AG09309 (cell line): ENCODE results near the gene RAI14.

Experiments
- DNase-seq: peaks from one replicate; pipeline ENCODE4 v3.0.0-alpha.2; 2010; ENCODE audit warnings: low read depth
- H3K4me3 ChIP-seq: 2 replicates; pipeline ENCODE4 v1.5.1; 2011; ENCODE audit warnings: mild to moderate bottlenecking, low read depth, low read length, moderate library complexity; ENCODE audit not compliant: control insufficient read depth
- TF ChIP-seq, protein P1 (sequence below): IDR thresholded peaks from 2 replicates; pipeline ENCODE4 v1.5.1; 2011; ENCODE audit warnings: mild to moderate bottlenecking, low read depth, low read length, inconsistent platforms; ENCODE audit not compliant: insufficient read depth, control insufficient read depth; ENCODE audit errors: missing control alignments

The RAI14 gene

DNA sequence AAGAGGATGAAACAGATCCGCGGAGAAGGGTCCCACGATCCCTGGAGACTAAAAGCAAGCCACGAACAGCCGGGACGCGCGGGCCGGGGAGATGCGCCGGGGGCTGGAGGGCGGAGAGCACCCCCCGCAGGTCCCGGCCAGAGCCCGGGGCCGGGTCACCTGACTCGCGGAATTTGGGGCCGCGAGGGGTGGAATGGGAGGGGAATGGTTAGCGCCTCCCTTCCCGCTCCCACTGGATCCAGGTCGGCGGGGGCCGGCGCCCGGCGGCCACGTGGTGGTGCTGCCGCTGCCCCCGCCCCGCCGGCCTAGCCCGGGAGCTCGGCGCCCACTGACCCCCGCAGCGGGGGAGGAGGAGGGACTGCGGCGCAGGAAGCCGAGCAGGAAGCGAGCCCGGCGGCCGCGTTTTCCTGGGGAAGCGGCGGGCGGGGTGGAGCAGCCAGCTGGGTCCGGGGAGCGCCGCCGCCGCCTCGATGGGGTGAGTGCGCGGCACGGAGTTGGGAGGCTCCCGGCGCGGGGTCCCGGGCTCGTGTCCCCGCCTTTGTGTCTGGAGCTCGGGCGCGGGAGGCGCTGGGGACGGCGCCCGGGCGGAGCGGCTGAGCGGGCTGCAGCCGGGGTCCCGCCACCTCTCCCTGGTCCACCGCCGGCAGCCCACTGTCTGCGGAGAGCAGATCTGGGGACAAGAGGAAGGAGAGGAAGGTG, at the start of gene RAI14:
Gene RAI14 (plus strand): TSS at position 328 of the 699 bp plus-strand sequence. CDS start 30,592 bp downstream, outside the sequence.
- no peak for DNase-seq
- peak within 1 kb of the TSS; percentile 97 for H3K4me3 ChIP-seq
- TF ChIP-seq, protein P1, sequence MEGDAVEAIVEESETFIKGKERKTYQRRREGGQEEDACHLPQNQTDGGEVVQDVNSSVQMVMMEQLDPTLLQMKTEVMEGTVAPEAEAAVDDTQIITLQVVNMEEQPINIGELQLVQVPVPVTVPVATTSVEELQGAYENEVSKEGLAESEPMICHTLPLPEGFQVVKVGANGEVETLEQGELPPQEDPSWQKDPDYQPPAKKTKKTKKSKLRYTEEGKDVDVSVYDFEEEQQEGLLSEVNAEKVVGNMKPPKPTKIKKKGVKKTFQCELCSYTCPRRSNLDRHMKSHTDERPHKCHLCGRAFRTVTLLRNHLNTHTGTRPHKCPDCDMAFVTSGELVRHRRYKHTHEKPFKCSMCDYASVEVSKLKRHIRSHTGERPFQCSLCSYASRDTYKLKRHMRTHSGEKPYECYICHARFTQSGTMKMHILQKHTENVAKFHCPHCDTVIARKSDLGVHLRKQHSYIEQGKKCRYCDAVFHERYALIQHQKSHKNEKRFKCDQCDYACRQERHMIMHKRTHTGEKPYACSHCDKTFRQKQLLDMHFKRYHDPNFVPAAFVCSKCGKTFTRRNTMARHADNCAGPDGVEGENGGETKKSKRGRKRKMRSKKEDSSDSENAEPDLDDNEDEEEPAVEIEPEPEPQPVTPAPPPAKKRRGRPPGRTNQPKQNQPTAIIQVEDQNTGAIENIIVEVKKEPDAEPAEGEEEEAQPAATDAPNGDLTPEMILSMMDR, result no peak

DNA sequence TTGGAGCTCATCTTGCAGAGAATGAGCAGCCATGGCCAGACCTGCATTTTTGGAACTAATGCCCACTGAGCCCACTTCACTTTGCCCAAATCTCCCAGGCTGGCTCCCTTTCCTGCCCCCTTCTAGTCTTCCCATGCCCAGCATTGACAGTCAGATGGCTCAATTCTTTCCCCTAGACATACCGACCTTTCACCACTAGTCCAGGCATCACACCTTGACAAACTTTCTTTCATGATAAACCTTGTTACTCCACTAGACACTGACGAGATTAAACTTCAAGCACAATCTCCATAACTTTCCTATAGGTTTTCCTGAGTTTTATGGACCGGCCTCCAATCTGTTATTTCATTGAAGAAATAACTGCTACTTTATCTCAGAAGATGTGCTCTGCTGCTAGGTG, 47.8 kb upstream of the RAI14 start:
- DNase-seq, result no peak
- no peak overlapping the region for H3K4me3 ChIP-seq
- TF ChIP-seq, protein P1, result no peak

DNA sequence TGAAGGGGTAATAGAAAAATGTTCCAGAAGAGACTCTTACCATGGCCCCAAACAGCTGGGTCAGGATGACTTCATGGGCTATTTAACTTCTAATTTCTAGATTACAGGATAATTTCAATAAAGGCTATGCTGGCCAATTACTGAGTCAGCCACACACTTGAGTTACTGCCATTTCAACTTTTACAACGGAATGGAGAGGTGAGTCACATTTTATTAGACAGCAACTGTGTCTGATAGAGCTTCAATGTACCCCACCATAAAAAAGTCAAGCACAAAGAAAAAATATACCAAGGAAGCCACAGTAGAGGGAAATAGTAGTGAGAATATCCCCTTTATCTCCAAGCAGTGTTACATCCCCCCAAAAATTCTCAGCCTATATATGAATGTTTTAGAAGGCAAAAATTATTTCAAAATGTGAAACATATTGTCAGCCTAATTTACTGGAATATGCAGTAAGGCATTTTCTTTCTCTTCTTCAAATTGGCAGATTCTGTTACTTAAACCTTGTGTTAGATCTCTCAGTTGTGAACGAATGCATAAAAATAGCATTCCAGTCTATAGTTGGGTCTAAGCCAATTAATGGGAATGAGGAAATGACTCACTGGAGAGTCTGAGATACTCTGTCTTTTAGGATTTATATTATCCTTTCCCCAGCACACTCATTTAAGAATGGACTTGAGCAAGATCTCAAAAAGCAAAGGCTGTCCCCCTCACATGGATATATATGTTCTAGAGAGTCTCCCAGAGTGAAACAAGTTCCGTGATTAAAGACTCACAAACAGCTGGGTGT, 47.1 kb upstream of the RAI14 start:
- TF ChIP-seq, protein P1, result no peak
- peak; percentile 88 for DNase-seq
- H3K4me3 ChIP-seq, result no peak overlapping the region

DNA sequence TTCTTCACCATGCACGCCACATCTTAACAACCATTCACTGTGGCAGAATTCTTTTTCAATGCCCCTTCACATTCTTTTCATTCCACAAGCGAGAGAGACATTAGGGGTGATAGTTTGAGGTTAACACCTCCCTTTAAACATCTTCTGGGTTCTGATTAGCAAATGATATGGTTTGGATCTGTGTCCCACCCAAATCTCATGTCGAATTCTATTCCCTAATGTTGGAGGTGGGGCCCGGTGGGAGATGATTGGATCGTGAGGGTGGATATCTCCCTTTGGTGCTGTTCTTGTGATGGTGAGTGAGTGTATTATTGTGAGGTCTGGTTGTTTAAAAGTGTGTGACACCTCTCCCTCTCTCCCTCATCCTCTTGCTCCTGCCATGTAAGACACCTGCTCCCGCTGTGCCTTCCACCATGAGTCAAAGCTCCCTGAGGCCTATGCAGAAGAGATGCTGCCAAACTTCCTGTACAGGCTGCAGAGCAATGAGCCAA, 46.1 kb upstream of the RAI14 start:
- DNase-seq, result no peak
- TF ChIP-seq, protein P1, result no peak
- no peak overlapping the region for H3K4me3 ChIP-seq

DNA sequence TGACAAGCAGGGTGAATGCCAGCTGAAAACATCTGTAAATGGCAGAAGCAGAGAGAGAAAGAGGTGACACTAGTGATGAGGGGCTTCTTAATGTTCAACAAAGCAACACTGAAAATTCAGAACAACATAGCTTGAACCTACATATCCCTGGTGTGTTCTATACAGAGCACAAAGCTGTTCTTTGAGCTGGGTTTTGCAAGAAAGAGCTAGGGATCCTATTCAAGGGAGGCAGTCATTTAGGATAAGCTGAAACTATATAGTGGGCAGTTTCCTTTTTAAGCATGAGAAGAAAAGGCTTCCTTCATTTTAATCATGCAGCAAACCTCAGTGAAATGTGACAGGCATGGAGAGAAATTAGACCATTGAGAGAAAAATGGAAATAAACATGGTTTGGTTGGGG, 45.6 kb upstream of the RAI14 start:
- TF ChIP-seq, protein P1, result no peak
- no peak for DNase-seq
- no peak overlapping the region for H3K4me3 ChIP-seq

DNA sequence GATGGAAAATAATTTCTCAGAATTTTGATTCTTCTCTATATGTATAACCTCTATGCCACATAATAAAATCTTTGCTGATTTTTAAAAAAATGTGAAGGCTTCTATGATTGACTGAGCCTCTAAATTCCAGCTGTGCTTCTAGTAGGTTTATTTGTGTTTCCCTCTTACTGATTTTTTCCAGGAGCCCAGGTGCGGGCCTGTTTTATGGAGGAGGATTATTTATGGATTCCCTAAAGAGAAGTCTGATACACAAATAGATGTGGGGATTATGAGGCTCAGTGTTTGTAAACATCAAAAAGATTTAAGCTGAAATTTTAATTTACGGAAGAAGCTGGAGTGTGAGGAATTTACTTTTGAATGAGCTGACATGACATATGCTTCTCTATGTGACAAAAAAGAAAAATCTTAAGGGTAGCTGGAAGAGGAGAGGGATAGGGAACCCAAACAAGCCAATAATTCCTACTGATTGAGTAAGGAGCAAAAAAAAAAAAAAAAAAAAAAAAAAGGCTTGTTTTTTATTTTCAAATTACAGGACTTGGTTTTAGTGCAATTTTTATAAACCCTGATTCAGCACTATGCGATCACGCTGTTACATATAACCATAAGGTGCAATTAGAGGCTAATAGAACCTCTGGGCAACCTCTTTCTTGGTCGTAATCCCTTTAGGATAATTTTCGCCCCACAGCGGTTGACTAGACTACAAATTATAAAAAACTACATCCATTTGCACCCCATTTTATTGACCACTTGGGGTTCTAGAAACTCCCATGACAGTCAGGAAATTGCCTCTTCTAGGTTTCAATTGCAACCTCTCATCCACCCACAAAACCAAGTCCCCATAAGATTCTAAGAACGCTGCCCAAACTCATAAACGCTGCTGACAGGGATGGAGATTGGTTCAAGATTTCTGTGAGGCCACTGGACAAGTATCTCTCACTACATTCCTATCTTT, 44.4 kb upstream of the RAI14 start:
- no peak for DNase-seq
- no peak overlapping the region for H3K4me3 ChIP-seq
- TF ChIP-seq, protein P1, result no peak
